ENCODE results near the gene AGPS. TPM values are rescaled to one million over a fixed set of nuclear protein-coding genes. Genes with fewer than 3 reads are reported as not detected.
"Not testable (repeated sequence)": the region's sequence is repeated elsewhere in the genome, so short reads cannot be mapped to it uniquely, and the experiment has no call there.

The AGPS gene
- total RNA-seq, 2 donors from 2014 or later, result 17.5 to 21.7 TPM

GRCh38 chr2:177355874-177356273, 36.7 kb upstream of the AGPS start:
- no peak for ATAC-seq (ENCODE audit: insufficient number of reproducible peaks, low FRiP score, low read depth)

GRCh38 chr2:177359836-177360595, 32.6 kb upstream of the AGPS start:
- Histone ChIP-seq H3K9me3 (no peaks in the 10 kb centered on the region), H3K27me3 (replicated peaks; ENCODE audit: insufficient read depth) (no peaks in the 10 kb centered on the region), H3K36me3 (no peaks in the 10 kb centered on the region), H3K27ac (no peak overlapping the region), H3K4me3 (peak overlapping the region; percentile 5), H3K4me1 (ENCODE audit: control insufficient read depth in 1 of 2, low read depth in 2 of 2) (peaks cover 4 to 12% of the 10 kb centered on the region in 2 donors)
- no peak for DNase-seq (ENCODE audit: low spot score)
- no peak for TF ChIP-seq CTCF (IDR thresholded peaks at IDR 0.05)
- no peak for ATAC-seq (ENCODE audit: insufficient number of reproducible peaks, low FRiP score, low read depth)

More at GRCh38 chr2:177355874-177356273, 36.7 kb upstream of the AGPS start:
- TF ChIP-seq CTCF (IDR thresholded peaks at IDR 0.05), result no peak
- Histone ChIP-seq H3K36me3 (no peaks in the 10 kb centered on the region), H3K27me3 (replicated peaks; ENCODE audit: insufficient read depth) (no peaks in the 10 kb centered on the region), H3K9me3 (no peaks in the 10 kb centered on the region), H3K4me3 (no peak overlapping the region), H3K4me1 (ENCODE audit: control insufficient read depth in 1 of 2, low read depth in 2 of 2) (peaks cover 17 to 27% of the 10 kb centered on the region in 2 donors), H3K27ac (no peak overlapping the region)
- DNase-seq (ENCODE audit: low spot score), result no peak

GRCh38 chr2:177362499-177362898, 30.1 kb upstream of the AGPS start:
- Histone ChIP-seq H3K27ac (no peak overlapping the region), H3K27me3 (replicated peaks; ENCODE audit: insufficient read depth) (no peaks in the 10 kb centered on the region), H3K9me3 (no peaks in the 10 kb centered on the region), H3K36me3 (no peaks in the 10 kb centered on the region), H3K4me3 (no peak overlapping the region), H3K4me1 (ENCODE audit: control insufficient read depth in 1 of 2, low read depth in 2 of 2) (peaks cover 4 to 12% of the 10 kb centered on the region in 2 donors)
- no peak for TF ChIP-seq CTCF (IDR thresholded peaks at IDR 0.05)
- DNase-seq (ENCODE audit: low spot score) (no peak), ATAC-seq (ENCODE audit: insufficient number of reproducible peaks, low FRiP score, low read depth) (no peak)

- ATAC-seq (ENCODE audit: insufficient number of reproducible peaks, low FRiP score, low read depth), result no peak
- TF ChIP-seq CTCF (IDR thresholded peaks at IDR 0.05), result no peak
- H3K27ac ChIP-seq, result no peak overlapping the region
These were observed 29.2 kb upstream of the AGPS start for GRCh38 chr2:177363332-177363731.

GRCh38 chr2:177365764-177366163, 26.8 kb upstream of the AGPS start:
- H3K4me3 ChIP-seq; ATAC-seq (ENCODE audit: insufficient number of reproducible peaks, low FRiP score, low read depth); H3K36me3 ChIP-seq; H3K27me3 ChIP-seq (replicated peaks; ENCODE audit: insufficient read depth); DNase-seq (ENCODE audit: low spot score); H3K27ac ChIP-seq; H3K4me1 ChIP-seq (ENCODE audit: control insufficient read depth in 1 of 2, low read depth in 2 of 2): not testable (repeated sequence)
- peaks cover 16% of the 10 kb centered on the region for H3K9me3 ChIP-seq

More at GRCh38 chr2:177363332-177363731, 29.2 kb upstream of the AGPS start:
- Histone ChIP-seq H3K36me3 (no peaks in the 10 kb centered on the region), H3K27me3 (replicated peaks; ENCODE audit: insufficient read depth) (no peaks in the 10 kb centered on the region), H3K4me3 (no peak overlapping the region), H3K4me1 (ENCODE audit: control insufficient read depth in 1 of 2, low read depth in 2 of 2) (peaks cover 4 to 12% of the 10 kb centered on the region in 2 donors), H3K9me3 (peaks cover 3% of the 10 kb centered on the region)
- no peak for DNase-seq (ENCODE audit: low spot score)

- not testable (repeated sequence) for H3K27me3 ChIP-seq (replicated peaks; ENCODE audit: insufficient read depth); ATAC-seq (ENCODE audit: insufficient number of reproducible peaks, low FRiP score, low read depth); H3K4me3 ChIP-seq; H3K4me1 ChIP-seq (ENCODE audit: control insufficient read depth in 1 of 2, low read depth in 2 of 2); H3K36me3 ChIP-seq; DNase-seq (ENCODE audit: low spot score); H3K27ac ChIP-seq
- H3K9me3 ChIP-seq, result peaks cover 26% of the 10 kb centered on the region
These were observed 24.6 kb upstream of the AGPS start for GRCh38 chr2:177368023-177368422.
